HG02970 (cell line): ENCODE measurements around the gene C22orf39.
A peak's percentile ranks its signal among the peaks of the same experiment; 100 is the strongest.

Experiments used
- ATAC-seq: cut with Tn5 transposase; IDR thresholded peaks from one replicate; pipeline ENCODE4 v1.9.1; 2021; ENCODE audit warnings: mild to moderate bottlenecking, moderate library complexity, moderate number of reproducible peaks; ENCODE audit not compliant: unreplicated experiment, low FRiP score

C22orf39 gene

DNA sequence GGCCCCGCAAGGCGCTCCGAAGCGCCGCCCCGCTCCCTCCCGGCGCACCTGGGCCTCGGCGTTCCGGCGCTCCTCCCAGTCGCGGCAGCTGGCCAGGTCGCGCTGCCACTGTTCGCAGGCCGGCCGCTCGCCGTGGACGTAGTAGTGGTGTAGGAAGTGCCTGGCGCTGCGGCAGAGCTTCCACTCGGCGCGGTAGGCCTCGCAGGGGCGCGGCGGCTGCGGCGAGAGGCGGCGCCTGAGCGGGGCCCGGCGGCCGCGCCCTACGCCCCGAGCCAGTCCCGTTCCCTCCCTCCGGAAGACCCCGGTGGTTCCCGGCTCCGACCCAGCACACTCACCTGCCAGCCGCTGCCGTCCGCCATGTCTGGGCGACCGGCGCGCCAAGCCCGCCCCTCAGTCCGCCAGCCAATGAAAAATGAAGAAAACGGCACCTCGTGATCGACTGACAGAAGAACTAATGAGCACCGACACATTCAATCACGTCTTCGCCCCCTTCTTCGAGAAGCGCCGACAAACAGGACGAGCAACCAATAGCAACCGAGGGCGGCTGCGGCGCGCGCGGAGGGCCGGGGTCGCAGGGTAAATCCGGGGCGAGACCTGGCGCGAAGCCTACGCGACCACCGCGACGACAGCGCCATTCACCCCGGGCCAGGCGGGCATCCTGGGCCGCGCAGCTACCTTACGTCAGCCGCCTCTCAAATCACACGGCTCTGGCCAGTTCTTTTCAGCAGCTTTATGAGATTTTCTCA is at the start of gene C22orf39:
TSS of gene C22orf39 (minus strand) at position 382 of the 746 bp plus-strand sequence. CDS start at position 359, 23 bp downstream.
- ATAC-seq: peak; percentile 87

GRCh38 chr22:19497245-19497644 is 49.7 kb upstream of the C22orf39 start:
- no peak for ATAC-seq

GRCh38 chr22:19496324-19496630 is 48.8 kb upstream of the C22orf39 start:
- no peak for ATAC-seq

DNA sequence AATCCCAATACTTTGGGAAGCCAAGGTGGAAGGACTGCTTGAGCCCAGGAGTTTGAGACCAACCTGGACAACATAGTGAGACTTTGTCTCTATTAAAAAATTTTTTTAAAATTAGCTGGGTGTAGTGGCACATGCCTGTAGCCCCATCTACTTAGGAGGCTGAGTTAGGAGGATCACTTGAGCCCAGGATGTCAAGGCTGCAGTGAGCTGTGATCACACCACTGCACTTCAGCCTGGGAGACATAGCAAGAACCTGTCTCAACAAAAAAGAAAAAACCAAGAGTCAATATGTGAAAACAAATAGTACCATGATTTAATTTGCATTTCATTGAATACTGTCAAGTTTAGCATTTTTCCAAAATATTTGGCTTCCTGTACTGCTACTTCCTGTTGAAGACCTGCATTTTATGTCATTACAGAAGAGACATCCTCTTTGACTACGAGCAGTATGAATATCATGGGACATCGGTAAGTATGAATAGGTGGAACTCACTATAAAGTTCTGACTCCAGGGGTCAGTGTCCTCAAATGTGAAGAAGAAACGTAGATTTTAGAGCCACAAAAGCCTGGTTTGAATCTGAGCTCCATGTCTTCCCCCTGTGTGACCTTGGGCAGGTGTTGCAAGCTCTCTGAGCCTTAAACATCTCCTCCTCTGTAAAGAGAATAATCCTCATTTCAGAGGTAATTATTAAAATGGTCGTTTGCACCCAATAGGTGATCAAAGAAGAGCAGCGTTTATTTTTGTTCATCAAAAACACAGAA is 48.2 kb upstream of the C22orf39 start:
- no peak for ATAC-seq

DNA sequence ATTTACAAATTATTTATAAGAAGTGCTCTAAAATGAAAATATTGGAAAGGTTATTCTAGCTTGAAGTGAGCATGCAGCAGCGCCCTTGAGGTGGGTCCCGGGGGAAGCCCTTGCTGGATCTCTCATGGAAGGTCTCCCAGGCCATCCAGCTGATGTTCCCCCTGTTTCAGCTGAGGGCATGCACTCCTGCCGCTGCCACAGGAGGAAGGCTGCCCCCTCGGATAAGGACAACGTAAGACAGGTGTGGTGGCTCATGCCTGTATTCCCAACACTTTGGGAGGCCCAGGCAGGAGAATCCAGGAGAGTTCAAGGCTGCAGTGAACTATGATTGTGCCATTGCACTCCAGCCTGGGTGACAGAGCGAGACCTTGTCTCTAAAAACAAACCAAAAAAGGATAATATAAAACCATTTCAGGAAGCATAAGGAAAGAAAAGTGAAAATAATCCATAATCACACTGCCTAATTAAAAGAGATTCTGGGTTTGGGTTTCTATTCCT is 47.2 kb upstream of the C22orf39 start:
- no peak for ATAC-seq

- ATAC-seq: no peak
Observed at GRCh38 chr22:19494001-19494560, 46.6 kb upstream of the C22orf39 start.

- ATAC-seq: no peak
Observed at GRCh38 chr22:19492504-19493174, 45.1 kb upstream of the C22orf39 start.

DNA sequence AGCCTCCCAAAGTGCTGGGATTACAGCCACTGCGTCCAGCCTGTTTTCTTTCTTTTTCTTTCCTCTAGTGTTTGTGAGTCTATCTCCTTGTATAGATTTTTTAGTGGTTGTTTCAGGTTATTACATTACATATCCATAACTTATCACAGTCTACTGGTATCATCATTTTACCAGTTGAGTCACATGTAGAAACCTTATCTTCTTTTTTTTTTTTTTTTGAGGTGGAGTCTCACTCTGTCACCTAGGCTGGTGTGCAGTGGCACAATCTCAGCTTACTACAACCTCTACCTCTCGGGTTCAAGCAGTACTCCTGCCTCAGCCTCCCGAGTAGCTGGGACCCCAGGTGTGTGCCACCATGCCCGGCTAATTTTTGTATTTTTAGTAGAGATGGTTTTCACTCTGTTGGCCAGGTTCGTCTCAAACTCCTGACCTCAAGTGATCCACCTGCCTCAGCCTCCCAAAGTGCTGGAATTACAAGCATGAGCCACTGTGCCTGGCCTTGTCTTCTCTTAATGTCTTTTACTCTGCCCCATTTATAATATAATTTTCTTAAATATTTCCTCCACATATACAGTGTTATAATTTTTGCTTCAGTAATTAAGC is 43.2 kb upstream of the C22orf39 start:
- no peak for ATAC-seq

DNA sequence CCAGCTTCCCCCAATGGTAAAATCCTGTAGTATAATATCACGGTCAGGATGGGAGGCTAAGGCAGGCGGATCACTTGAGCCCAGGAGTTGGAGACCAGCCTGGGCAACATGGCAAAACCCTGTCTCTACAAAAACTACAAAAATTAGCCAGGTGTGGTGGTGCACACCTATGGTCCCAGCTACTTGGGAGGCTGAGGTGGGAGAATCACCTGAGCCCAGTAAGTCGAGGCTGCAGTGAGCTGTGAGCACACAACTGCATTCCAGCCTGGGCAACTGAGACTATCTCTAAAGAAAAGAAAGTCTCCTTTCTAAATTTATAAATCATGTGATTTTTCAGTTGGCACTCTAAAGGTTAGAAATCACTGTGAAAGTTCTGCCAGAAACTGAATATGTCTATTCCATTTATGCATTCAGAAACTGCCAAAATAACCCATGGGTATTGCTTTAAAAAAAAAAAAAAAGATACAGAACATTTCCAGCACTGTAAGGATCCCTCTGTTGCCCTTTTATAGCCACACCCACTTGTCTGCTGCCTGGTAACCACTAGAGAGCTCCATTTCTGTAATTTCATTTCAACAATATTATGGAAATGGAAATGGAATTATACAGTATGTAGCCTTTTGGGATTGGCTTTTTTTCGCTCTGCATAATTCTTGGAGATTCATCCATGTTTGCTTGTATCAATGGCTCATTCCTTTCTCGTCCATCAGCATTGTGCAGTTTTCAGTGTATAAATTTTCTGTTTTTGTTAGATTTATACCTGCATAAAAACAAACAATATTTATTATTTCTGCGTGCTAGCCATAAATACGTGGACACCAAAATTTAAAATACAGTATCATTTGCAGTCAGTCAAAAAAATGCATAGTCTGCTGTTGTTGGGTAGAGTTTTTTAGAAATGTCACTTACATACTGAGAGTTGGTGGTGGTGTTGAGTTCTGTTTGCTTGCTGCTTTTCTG is 41.7 kb upstream of the C22orf39 start:
- ATAC-seq: no peak

GRCh38 chr22:19488285-19488684 is 40.8 kb upstream of the C22orf39 start:
- ATAC-seq: no peak

GRCh38 chr22:19483481-19484244 is 36.2 kb upstream of the C22orf39 start:
- no peak for ATAC-seq

- no peak for ATAC-seq
Observed at GRCh38 chr22:19482297-19482696, 34.8 kb upstream of the C22orf39 start.

DNA sequence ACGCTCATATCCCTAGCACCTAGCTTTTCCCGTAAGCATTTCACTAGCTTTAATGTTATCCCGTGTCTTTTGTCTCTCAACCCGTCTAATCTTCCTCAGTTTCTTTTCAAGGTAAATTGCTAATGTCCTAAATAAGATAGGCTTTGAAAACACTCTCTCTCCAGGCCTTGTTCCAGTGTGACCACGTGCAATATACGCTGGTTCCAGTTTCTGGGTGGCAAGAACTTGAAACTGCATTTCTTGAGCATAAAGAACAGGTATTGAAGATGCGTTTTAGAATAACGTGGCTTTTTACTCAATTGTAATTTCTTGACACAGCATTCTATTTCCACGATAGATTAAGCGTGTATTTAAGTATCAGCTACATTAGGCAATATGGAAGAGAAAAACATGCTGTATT is 33.3 kb upstream of the C22orf39 start:
- ATAC-seq: no peak

DNA sequence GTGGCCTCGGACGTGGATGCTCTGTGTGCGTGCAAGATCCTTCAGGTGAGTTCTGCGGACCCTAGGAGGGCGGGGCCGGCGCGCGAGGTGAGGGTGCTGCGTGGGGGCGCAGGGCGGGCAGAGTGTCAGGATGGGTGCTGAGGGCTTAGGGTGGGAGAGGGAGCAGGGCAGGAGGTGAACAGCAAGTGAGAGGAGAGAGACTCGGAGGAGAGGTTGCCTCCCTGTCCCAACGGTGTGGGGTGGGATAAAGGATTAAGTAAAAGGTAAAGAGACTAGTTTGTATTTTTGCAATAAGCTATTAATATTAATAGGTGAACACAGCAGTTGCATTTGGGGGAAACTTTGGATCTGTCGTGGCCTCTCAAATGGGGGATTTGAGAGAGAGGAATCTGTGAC is 32.7 kb upstream of the C22orf39 start:
- no peak for ATAC-seq

GRCh38 chr22:19479355-19480172 is 32.1 kb upstream of the C22orf39 start, which contains the start of gene CDC45:
TSS of gene CDC45 (plus strand) at chr22:19479920. CDS start at chr22:19479969, 49 bp downstream.
- peak; percentile 91 for ATAC-seq

GRCh38 chr22:19478901-19479354 is 31.4 kb upstream of the C22orf39 start, which contains the start of gene UFD1:
TSS of gene UFD1 (minus strand) at chr22:19479193. CDS start at chr22:19479085, 108 bp downstream.
- peak; percentile 51 for ATAC-seq

GRCh38 chr22:19478045-19478900 is 30.8 kb upstream of the C22orf39 start:
- no peak for ATAC-seq
